Activated T-helper 1 cell treated with anti-CD3 and anti-CD28 coated beads, Interleukin-12 subunit alpha, Interleukin-12 subunit beta, Interleukin-2, Interleukin-4 antibody, amounts not matched to agents 30 ng/mL and 10 ng/mL and 1 ng/mL, durations not matched to agents 14 hours and 24 hours and 36 hours (primary cell): ENCODE data around the gene RAB4B. TPM values are rescaled to one million over a fixed set of nuclear protein-coding genes. Genes with fewer than 3 reads are reported as not detected.
"Not testable (repeated sequence)": the region's sequence is repeated elsewhere in the genome, so short reads cannot be mapped to it uniquely, and the experiment has no call there.

Experiments
- DNase-seq: peaks from one replicate; pipeline ENCODE4 v3.0.0; 2021; ENCODE audit warnings: low spot score
- H3K27ac Mint-ChIP-seq: one replicate; pipeline ENCODE4 v1.8.0; 2021; ENCODE audit warnings: mild to moderate bottlenecking, mixed read lengths
- H3K27me3 Mint-ChIP-seq: one replicate; pipeline ENCODE4 v1.8.0; 2022; ENCODE audit warnings: mild to moderate bottlenecking, moderate library complexity, mixed read lengths; ENCODE audit not compliant: insufficient read depth
- H3K36me3 Mint-ChIP-seq: one replicate; pipeline ENCODE4 v1.8.0; 2021; ENCODE audit warnings: low read depth, mixed read lengths
- H3K4me1 Mint-ChIP-seq: one replicate; pipeline ENCODE4 v1.8.0; 2021; ENCODE audit warnings: low read depth, mixed read lengths
- H3K4me3 Mint-ChIP-seq: one replicate; pipeline ENCODE4 v1.8.0; 2021; ENCODE audit warnings: mild to moderate bottlenecking, moderate library complexity, mixed read lengths
- H3K9me3 Mint-ChIP-seq: one replicate; pipeline ENCODE4 v1.8.0; 2021; ENCODE audit warnings: mixed read lengths
- intact Hi-C: fragments of 100-400 bp; cut with micrococcal nuclease; formaldehyde crosslinking; loops from one replicate; pipeline ENCODE4 v1.15.1; 2024
- total RNA-seq: library from RNA; stranded (reverse); gene quantifications from 2 replicates; pipeline ENCODE4 v1.2.3, GENCODE V29; 2022

Gene RAB4B, protein sequence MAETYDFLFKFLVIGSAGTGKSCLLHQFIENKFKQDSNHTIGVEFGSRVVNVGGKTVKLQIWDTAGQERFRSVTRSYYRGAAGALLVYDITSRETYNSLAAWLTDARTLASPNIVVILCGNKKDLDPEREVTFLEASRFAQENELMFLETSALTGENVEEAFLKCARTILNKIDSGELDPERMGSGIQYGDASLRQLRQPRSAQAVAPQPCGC
- 40.6 and 45.5 TPM in 2 replicates for total RNA-seq

DNA sequence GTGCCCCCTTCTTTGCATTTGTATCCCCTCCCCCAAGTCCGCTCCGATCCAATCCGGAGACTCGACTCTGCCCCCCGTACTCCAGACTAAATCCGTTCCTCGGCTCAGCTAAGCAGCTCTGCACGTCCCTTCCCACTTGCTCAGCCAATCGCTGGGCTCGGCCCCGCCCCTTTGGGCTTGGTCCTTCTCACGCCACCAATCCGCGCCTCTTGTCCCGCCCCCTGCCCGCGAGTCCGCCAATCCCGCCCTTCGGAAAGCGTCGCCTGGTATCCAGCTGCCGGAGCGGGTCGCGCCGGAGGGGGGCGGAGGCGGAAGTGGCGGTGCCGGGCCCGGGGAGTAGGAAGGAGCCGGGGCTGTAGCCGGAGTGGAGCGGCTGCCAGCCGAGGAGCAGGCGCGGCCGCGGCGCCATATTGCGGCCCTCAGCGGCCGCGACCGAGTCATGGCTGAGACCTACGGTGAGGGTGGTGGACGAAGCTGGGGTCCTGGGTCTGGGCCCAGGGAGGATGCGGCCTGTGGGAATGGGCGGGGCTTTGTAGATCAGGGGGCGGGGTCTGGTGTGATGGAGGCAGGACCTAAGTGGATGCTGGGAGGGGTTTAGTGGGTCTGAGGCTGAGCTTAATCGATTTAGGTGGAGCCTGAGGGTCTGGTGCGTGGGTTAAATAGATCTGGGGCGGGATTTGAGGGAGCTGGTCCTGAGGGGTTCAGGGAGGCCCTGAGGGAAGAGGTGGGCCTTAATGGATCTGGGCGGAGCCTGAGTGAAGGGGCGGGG, at the start of gene RAB4B:
RAB4B (plus strand) TSS at position 311 of the 769 bp plus-strand sequence; CDS start at position 440, 129 bp downstream.
- H3K36me3 Mint-ChIP-seq = peaks cover 16% of the 10 kb centered on the region
- peak; percentile 100 for DNase-seq
- peaks cover 2% of the 10 kb centered on the region for H3K27me3 Mint-ChIP-seq
- no peaks in the 10 kb centered on the region for H3K9me3 Mint-ChIP-seq
- peaks cover 51% of the 10 kb centered on the region for H3K4me1 Mint-ChIP-seq
- peak within 1 kb of the TSS; percentile 89 for H3K27ac Mint-ChIP-seq
- H3K4me3 Mint-ChIP-seq = peak within 1 kb of the TSS; percentile 91
- intact Hi-C loops = loop anchor here (1.0 to 2.0 kb wide), 15 partner anchors 14 to 585 kb away; partner anchors contain the start of genes ACTMAP, COQ8B and NUMBL

DNA sequence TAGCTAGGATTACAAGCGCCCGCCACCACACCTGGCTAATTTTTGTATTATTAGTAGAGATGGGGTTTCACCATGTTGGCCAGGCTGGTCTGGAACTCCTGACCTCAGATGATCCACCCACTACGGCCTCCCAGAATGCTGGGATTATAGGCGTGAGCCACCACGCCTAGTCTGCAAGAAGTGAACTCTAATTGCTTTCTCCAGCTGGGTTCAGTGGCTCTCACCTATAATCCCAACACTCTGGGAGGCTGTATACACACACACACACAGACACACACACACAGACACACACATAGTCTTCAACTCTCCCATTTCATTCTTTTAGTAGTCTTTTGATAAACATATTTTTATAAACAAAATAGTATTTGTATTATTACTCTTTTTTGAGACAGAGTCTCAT, 48.0 kb upstream of the RAB4B start:
- DNase-seq, H3K27me3 Mint-ChIP-seq, intact Hi-C loops, H3K4me1 Mint-ChIP-seq, H3K9me3 Mint-ChIP-seq, H3K4me3 Mint-ChIP-seq, H3K27ac Mint-ChIP-seq: not testable (repeated sequence)
- peaks cover 34% of the 10 kb centered on the region for H3K36me3 Mint-ChIP-seq

DNA sequence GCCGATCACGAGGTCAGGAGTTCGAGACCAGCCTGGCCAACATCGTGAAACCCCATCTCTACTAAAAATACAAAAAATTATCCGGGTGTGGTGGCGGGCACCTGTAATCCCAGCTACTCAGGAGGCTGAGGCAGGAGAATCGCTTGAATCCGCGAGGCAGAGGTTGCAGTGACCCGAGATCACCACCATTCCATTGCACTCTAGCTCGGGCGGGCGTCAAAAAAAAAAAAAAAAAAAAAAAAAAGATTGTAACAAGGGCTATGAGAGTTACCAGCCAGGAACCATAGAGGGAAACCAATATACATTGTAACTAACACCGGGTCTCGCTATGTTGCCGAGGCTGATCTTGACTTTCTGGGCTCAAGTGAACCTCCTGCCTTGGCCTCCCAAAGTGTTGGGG, 45.7 kb upstream of the RAB4B start:
- H3K4me1 Mint-ChIP-seq, H3K27ac Mint-ChIP-seq, DNase-seq, H3K9me3 Mint-ChIP-seq, intact Hi-C loops, H3K4me3 Mint-ChIP-seq, H3K27me3 Mint-ChIP-seq: not testable (repeated sequence)
- peaks cover 31% of the 10 kb centered on the region for H3K36me3 Mint-ChIP-seq

DNA sequence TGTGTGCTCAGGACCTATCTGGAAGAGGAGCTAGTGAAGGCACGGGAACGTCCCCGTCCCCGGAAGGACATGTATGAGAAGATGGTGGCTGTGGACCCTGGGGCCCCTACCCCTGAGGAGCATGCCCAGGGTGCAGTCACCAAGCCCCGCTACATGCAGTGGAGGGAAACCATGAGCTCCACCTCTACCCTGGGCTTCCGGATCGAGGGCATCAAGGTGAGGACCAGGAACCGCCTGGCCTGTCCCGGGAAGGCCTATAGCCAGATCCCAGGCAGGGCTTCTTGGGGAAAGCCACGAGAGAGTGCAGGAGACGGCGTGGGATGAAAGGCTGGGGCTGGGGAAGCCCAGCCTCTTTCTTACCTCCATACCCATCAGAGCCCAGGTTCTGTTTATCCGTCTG, 44.9 kb upstream of the RAB4B start:
- H3K27me3 Mint-ChIP-seq = no peaks in the 10 kb centered on the region
- H3K4me3 Mint-ChIP-seq = no peak overlapping the region
- intact Hi-C loops = no loop called here
- no peaks in the 10 kb centered on the region for H3K9me3 Mint-ChIP-seq
- H3K36me3 Mint-ChIP-seq = peaks cover 33% of the 10 kb centered on the region
- no peak for DNase-seq
- H3K27ac Mint-ChIP-seq = no peak overlapping the region
- H3K4me1 Mint-ChIP-seq = no peaks in the 10 kb centered on the region

DNA sequence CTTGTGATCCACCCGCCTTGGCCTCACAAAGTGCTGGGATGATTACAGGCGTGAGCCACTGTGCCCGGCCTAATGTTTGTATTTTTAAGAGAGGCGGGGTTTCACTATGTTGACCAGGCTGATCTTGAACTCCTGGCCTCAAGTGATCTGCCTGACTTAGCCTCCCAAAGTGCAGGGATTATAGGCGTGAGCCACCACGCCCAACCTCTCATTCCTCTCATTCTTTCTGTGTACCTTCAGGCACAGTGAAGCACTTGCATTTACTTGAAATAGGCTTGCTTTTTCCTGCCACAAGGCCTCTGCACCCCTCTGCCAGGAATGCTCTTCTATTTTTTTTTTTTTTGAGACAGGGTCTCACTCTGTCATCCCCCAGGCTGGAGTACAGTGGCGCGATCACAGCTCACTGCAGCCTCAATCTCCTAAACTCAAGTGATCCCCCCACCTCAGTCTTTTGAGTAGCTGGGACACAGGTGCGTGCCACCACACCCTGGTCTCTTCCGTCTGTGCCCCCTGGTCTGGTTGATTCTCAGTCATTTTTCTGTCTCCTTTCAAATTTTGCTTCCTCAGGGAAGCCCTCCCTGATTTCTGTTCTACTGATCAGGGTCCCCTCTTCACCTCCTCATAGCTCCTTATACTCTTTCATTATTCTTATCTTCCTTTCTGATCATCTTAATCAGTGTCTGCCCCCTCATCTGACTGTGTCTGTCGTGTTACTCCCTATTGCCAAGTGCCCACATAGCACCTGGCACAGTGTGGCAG, 42.9 kb upstream of the RAB4B start:
- intact Hi-C loops = no loop called here
- peaks cover 10% of the 10 kb centered on the region for H3K4me1 Mint-ChIP-seq
- H3K36me3 Mint-ChIP-seq = peaks cover 39% of the 10 kb centered on the region

DNA sequence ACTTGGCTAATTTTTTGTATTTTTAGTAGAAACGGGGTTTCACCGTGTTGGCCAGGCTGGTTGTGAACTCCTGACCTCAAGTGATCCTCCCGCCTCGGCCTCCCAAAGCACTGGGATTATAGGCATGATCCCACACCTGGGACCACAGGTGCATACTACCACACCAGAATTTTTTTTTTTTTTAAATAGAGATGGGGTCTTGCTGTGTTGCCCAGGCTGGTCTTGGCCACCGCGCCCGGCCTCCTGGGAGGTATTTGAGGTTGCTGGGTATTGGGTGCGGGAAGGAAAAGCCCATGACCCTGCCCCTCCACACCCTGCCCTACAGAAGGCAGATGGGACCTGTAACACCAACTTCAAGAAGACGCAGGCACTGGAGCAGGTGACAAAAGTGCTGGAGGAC, 41.4 kb upstream of the RAB4B start:
- H3K4me3 Mint-ChIP-seq = no peak overlapping the region
- no peaks in the 10 kb centered on the region for H3K27me3 Mint-ChIP-seq
- H3K36me3 Mint-ChIP-seq = peaks cover 30% of the 10 kb centered on the region
- H3K27ac Mint-ChIP-seq = no peak overlapping the region
- H3K9me3 Mint-ChIP-seq = no peaks in the 10 kb centered on the region
- H3K4me1 Mint-ChIP-seq = peaks cover 10% of the 10 kb centered on the region
- intact Hi-C loops = no loop called here
- no peak for DNase-seq

More for the DNA sequence above, 42.9 kb upstream of the RAB4B start:
- no peaks in the 10 kb centered on the region for H3K27me3 Mint-ChIP-seq
- H3K9me3 Mint-ChIP-seq = no peaks in the 10 kb centered on the region
- no peak for DNase-seq
- H3K4me3 Mint-ChIP-seq = no peak overlapping the region
- H3K27ac Mint-ChIP-seq = no peak overlapping the region

DNA sequence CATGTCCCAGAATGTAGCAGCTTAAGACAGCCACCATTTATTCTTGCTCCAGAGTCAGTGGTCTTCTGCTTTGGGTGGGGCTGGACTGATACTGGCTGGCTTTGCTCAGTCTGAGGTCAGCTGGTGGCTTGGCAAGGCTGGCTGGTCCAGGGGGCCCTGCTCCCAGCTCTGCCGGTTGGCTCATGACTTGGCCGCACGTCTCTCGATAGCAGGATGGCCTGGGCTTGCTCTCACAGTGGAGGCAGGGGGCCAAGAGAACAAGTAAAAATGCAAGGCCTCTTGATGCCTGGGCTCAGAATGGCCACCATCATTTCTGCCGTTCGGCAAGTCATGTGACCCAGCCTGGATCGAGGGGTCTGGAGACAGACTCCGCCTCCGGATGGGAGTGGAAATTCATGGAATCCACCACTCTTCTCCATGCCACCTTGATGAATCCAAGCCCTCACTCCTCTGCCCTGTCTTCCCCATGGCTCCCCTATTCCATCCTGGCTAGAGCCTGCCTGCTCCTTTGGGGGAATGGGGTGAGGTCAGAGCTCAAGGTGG, 40.9 kb upstream of the RAB4B start:
- Mint-ChIP-seq H3K27me3 (no peaks in the 10 kb centered on the region), H3K4me1 (peaks cover 10% of the 10 kb centered on the region), H3K36me3 (peaks cover 32% of the 10 kb centered on the region), H3K27ac (no peak overlapping the region), H3K9me3 (no peaks in the 10 kb centered on the region), H3K4me3 (no peak overlapping the region)
- DNase-seq = no peak
- intact Hi-C loops = no loop called here

DNA sequence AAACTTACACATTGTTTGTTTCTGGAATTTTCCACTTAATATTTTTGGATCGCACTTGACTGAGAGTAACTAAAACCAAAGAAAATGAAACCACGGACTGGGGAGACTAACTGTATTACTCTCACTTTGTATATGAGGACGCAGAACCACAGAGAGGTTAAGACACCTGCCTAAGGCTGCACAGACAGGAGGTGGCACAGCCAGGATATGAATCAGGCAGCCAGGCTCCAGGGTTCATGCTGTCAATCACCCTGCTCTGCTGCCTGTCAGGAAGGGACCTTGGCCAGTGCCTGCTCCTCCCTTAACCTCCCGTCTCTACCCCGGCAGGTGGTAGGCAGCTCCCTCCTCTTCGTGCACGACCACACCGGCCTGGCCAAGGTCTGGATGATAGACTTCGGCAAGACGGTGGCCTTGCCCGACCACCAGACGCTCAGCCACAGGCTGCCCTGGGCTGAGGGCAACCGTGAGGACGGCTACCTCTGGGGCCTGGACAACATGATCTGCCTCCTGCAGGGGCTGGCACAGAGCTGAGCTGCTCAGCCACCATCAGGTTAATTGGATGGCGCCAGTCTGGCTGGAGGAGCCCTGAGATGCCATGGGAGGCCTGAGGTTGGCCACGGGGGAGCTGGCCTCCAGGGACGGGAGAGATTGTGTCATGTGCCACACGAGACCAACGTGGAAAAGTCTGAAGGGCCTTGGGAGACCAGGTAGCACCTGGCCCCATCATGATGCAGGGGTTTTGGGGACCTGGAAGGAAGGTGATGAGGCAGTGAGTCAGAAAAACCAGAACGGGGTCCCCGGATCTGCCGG, 38.8 kb upstream of the RAB4B start:
- DNase-seq = no peak
- Mint-ChIP-seq H3K36me3 (peaks cover 23% of the 10 kb centered on the region), H3K9me3 (no peaks in the 10 kb centered on the region), H3K4me1 (peaks cover 10% of the 10 kb centered on the region), H3K27me3 (no peaks in the 10 kb centered on the region), H3K27ac (no peak overlapping the region), H3K4me3 (no peak overlapping the region)
- intact Hi-C loops = no loop called here

DNA sequence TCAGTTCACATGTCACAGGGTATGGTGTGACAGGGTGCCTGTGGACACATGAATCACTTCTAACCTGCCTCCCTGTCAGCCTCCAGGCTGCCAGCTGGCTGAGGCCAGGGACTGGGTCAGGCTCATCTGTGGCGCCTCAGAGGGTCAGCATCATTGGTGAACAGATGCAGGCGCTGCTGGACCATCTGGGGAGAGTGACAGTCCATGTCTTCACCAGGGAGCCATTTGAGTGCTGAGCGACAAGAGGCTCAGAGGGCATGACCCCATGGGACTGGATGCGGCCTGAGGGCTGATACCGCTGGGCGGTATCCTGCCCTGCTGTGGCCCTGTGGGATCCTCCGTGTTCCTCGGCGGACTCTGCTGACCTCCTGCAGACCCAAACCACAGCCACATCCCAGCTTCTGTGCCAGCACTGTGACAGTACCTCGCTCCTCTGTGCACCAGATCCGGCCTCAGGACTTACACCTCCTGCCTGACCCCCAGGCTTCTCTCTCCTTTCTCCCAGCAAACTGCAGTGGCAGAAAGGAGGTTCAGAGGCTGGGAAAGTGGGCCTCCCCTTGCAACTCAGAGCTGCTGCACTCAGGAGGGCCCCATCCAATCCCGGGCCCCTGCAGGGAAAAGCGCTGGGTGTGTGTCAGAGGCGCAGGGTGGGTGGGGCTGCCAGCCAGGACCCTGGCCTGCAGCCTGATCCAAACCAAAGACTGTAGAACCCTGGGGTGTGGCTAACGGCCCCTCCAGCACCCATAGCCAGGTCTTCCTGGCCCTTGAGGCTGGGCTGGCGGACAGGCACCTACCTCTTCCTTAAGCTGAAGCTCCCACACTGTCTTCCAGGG, 38.0 kb upstream of the RAB4B start:
- H3K4me3 Mint-ChIP-seq = no peak overlapping the region
- DNase-seq = no peak
- no peaks in the 10 kb centered on the region for H3K27me3 Mint-ChIP-seq
- H3K36me3 Mint-ChIP-seq = peaks cover 19% of the 10 kb centered on the region
- H3K4me1 Mint-ChIP-seq = peaks cover 10% of the 10 kb centered on the region
- H3K9me3 Mint-ChIP-seq = no peaks in the 10 kb centered on the region
- intact Hi-C loops = no loop called here
- no peak overlapping the region for H3K27ac Mint-ChIP-seq

DNA sequence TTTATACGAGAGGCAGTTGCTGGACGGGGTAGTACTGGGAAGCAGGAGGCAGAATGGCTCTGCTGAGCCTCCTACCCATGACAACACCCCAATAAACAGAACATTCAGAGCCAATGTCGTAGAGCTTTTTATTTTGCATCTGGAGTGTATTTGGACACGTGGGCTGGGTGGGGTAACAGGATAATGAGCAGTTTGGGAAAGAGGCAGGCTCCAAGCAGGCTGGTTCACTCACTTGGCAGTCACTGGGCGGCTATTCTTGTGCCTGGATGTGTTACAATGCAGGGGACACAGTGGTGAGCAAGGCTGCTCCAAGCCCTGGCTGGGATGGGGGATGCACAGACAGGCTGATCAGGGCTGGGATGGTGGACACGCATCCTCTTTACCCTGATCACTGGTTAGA, 37.3 kb upstream of the RAB4B start:
- DNase-seq = no peak
- H3K4me3 Mint-ChIP-seq = no peak overlapping the region
- no peaks in the 10 kb centered on the region for H3K27me3 Mint-ChIP-seq
- intact Hi-C loops = no loop called here
- peaks cover 14% of the 10 kb centered on the region for H3K36me3 Mint-ChIP-seq
- H3K27ac Mint-ChIP-seq = no peak overlapping the region
- H3K4me1 Mint-ChIP-seq = peaks cover 10% of the 10 kb centered on the region
- no peaks in the 10 kb centered on the region for H3K9me3 Mint-ChIP-seq

DNA sequence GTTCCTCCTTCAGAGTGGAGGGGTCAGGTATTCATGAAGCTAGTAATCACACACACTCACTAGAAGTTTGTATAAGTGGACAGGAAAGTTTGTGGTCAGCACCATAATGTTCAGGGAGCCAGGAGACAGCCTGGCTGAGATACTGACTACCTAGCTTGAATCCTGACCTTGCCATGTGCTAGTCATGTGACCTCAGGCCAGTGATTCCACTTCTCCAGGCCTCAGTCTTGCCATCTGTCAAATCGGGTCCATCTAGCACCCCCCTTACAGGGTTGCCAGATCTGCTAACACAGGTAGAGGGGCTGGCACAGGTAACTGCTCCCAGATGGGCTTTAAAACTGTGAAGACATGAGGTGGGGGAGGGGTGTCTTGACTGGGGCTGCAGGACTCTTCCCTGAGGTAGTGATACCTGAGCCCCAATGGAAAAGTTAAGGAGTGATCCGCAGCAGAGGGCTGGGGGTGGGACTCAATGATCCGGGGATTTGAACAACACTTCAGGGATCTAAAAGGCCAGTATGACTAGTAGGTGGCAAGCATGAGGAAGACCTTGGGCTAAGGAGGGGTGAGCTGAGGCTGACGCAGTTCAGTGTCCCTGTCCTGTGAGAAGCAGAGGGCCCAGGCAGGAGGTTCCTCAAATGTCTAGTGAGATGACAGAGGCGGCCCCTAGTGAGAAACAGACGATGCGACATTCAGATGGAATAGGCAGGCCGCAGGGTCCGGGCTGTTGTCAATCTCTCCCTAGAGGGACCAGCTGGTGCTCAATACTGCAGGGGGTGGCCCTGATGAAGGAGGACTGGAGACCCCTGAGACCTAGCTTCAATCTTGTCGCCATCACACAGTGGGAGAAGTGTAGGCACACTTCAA, 36.3 kb upstream of the RAB4B start:
- Mint-ChIP-seq H3K9me3 (no peaks in the 10 kb centered on the region), H3K27me3 (no peaks in the 10 kb centered on the region), H3K4me1 (peaks cover 10% of the 10 kb centered on the region), H3K4me3 (no peak overlapping the region), H3K36me3 (peaks cover 14% of the 10 kb centered on the region), H3K27ac (peak overlapping the region; percentile 5)
- no peak for DNase-seq
- intact Hi-C loops = no loop called here
